Renal pelvis (tissue), 4 donors: ENCODE data around the gene AKR1D1. TPM values are rescaled to one million over a fixed set of nuclear protein-coding genes. Genes with fewer than 3 reads are reported as not detected.

Experiments
- DNase-seq: peaks from one replicate; pipeline ENCODE4 v3.0.0-alpha.2; 2013
- polyA plus RNA-seq, 3 donors: library from polyadenylated mRNA; unstranded; fragments of 120-200 nt; gene quantifications; one replicate each; pipeline ENCODE4 v1.2.1, GENCODE V29; 2013; ENCODE audit not compliant: insufficient read length in 3 of 3

The AKR1D1 gene
- polyA plus RNA-seq, 3 donors, result 0.13 to 0.34 TPM; not detected in 1

DNA sequence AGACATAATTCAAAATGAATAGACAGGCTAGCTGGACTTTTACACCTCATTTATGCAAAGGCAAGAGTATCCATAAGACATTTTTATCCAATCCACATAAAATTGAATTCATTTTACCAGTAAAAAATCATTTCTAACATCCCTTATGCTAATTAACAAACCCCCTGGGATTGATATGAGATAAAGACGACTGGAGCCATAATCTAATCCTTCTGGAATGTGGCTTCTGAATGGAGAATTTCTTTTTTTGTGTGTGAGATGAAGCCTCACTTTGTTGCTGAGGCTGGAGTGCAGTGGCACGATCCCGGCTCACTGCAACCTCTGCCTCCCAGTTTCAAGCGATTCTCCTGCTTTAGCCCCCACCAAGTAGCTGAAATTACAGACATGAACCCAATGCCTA, 90.4 kb downstream of the AKR1D1 start:
- no peak for DNase-seq

DNA sequence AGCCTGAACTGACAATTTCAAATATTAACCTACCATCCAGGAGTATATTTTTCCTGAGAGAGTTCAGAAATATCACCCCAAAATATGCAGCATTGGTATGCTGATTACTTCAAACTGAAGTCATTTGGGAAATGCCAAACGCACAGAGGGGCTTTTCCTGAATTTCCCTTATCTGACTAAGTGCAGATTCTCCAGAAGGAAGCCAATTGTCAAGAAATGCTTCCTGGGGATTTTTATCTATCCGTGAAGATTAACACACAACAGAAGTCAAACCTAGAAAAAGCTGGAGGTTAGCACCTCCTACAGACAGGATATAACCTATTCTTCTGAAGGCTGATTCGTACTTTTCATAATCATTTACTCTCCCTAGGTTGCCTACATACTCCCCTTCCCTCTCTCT, 91.0 kb downstream of the AKR1D1 start:
- DNase-seq, result no peak

DNA sequence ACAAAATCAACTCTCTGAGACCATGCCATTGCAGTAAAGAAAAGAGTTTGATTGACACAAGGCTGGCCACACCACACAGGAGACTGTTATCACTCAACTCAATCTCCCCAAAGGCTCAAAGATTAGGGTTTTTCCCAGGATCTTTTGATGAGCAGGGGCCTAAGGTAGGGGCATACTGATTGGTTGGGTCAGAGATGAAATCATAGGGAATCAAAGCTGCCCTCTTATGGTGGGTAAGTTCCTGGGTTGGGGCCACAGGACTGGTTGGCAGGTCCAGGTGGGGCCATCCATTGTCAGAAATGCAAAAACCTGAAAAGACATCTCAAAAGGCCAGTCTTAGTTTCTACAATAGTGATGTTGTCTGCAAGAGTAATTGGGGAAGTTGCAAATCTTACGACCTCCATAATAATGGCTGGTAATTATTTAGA, 91.6 kb downstream of the AKR1D1 start:
- DNase-seq, result no peak

Other genes starting within 250 kb of the AKR1D1 start
- gene DGKI, start 229.5 kb upstream of the AKR1D1 start, polyA plus RNA-seq, result 1 to 10 TPM; 1.5 to 2.3 (median 1.6) TPM
- 10 to 100 TPM; 49.4 to 55.1 (median 49.7) TPM for gene CREB3L2, start 74.4 kb upstream of the AKR1D1 start, polyA plus RNA-seq